ENCODE results near the gene OLR1.
A peak's percentile ranks its signal among the peaks of the same experiment; 100 is the strongest.

Gene OLR1

GRCh38 chr12:10214136-10214894 lies 42.4 kb upstream of the OLR1 start:
- ChIA-PET CTCF (interaction anchor here (1.2 to 2.6 kb wide), 6 partner anchors 9 to 464 kb away, joined by 3 to 21 read pairs (median 4); no protein-coding TSS in a partner anchor), POLR2A (interaction anchor here (0.9 kb wide), 1 partner anchor 61 kb away, joined by 3 read pairs; no protein-coding TSS in a partner anchor)
- DNase-seq (ENCODE audit: low read depth, low spot score): no peak
- H3K4me3 ChIP-seq (ENCODE audit: low read depth, low read length): peak overlapping the region; percentile 92
- TF ChIP-seq CTCF (IDR thresholded peaks at IDR 0.05; ENCODE audit: insufficient read depth, low read length, missing control alignments): no peak

- POLR2A ChIA-PET: interaction anchor here (0.7 to 1.3 kb wide), 3 partner anchors 19 to 60 kb away, joined by 3 to 4 read pairs (median 4); no protein-coding TSS in a partner anchor
- TF ChIP-seq CTCF (IDR thresholded peaks at IDR 0.05; ENCODE audit: insufficient read depth, low read length, missing control alignments): no peak
Measured at GRCh38 chr12:10213168-10214135, 41.5 kb upstream of the OLR1 start.

GRCh38 chr12:10212739-10213131 lies 40.8 kb upstream of the OLR1 start, which contains the start of gene GABARAPL1:
GABARAPL1 (plus strand) TSS chr12:10212877; CDS start chr12:10213130, 253 bp downstream.
- no peak for DNase-seq (ENCODE audit: low read depth, low spot score)
- H3K4me3 ChIP-seq (ENCODE audit: low read depth, low read length): peak within 1 kb of the TSS; percentile 92
- ChIA-PET POLR2A (interaction anchor here (1.0 to 1.3 kb wide), 2 partner anchors 18 to 59 kb away, joined by 4 read pairs; no protein-coding TSS in a partner anchor), CTCF (interaction anchor here (1.3 to 2.6 kb wide), 3 partner anchors 19 to 59 kb away, joined by 3 to 21 read pairs (median 3); no protein-coding TSS in a partner anchor)
- no peak for TF ChIP-seq CTCF (IDR thresholded peaks at IDR 0.05; ENCODE audit: insufficient read depth, low read length, missing control alignments)

More at GRCh38 chr12:10213168-10214135, 41.5 kb upstream of the OLR1 start:
- CTCF ChIA-PET: interaction anchor here (1.3 to 2.6 kb wide), 6 partner anchors 9 to 463 kb away, joined by 3 to 21 read pairs (median 4); no protein-coding TSS in a partner anchor
- peak overlapping the region; percentile 92 for H3K4me3 ChIP-seq (ENCODE audit: low read depth, low read length)
- peak; percentile 65 for DNase-seq (ENCODE audit: low read depth, low spot score)

- H3K4me3 ChIP-seq (ENCODE audit: low read depth, low read length): peak overlapping the region; percentile 92
- peak; percentile 98 for DNase-seq (ENCODE audit: low read depth, low spot score)
- ChIA-PET POLR2A (interaction anchor here (1.0 to 1.3 kb wide), 2 partner anchors 18 to 59 kb away, joined by 4 read pairs; no protein-coding TSS in a partner anchor), CTCF (interaction anchor here (1.6 kb wide), 1 partner anchor 18 kb away, joined by 3 read pairs; no protein-coding TSS in a partner anchor)
- no peak for TF ChIP-seq CTCF (IDR thresholded peaks at IDR 0.05; ENCODE audit: insufficient read depth, low read length, missing control alignments)
Measured at GRCh38 chr12:10211940-10212738, 40.2 kb upstream of the OLR1 start.

- ChIA-PET CTCF (interaction anchor here (1.2 kb wide), 1 partner anchor 21 kb away, joined by 3 read pairs; no protein-coding TSS in a partner anchor), POLR2A (no interaction called here)
Measured at GRCh38 chr12:10211101-10211939, 39.4 kb upstream of the OLR1 start.

More at GRCh38 chr12:10211101-10211939, 39.4 kb upstream of the OLR1 start:
- TF ChIP-seq CTCF (IDR thresholded peaks at IDR 0.05; ENCODE audit: insufficient read depth, low read length, missing control alignments): no peak
- H3K4me3 ChIP-seq (ENCODE audit: low read depth, low read length): no peak overlapping the region
- DNase-seq (ENCODE audit: low read depth, low spot score): no peak

All from AG04449 (cell line).